Measurements from ENCODE around the gene ANKRD13B. TPM values are rescaled to one million over a fixed set of nuclear protein-coding genes. Genes with fewer than 3 reads are reported as not detected.
A peak's percentile ranks its signal among the peaks of the same experiment; 100 is the strongest.

Gene ANKRD13B
- total RNA-seq, 5 donors from 2014 or later (not counting 1 experiment from before 2014, with no cell fraction given): 1.7 to 6.4 (median 4.1) TPM

GRCh38 chr17:29562615-29563014, 30.3 kb upstream of the ANKRD13B start:
- peaks cover 17 to 55% (median 39%) of the 10 kb centered on the region in 3 donors for H3K4me1 Mint-ChIP-seq

GRCh38 chr17:29563816-29564215, 29.1 kb upstream of the ANKRD13B start:
- H3K36me3 Mint-ChIP-seq: peaks cover 5% of the 10 kb centered on the region
- Histone ChIP-seq H3K27me3 (replicated peaks in 1 of 2; ENCODE audit: control insufficient read depth in 2 of 2, extremely low read depth in 1 of 2, insufficient read depth in 2 of 2, low read length in 1 of 2) (no peaks in the 10 kb centered on the region), H3K9me3 (no peaks in the 10 kb centered on the region), H3K36me3 (ENCODE audit: control insufficient read depth in 2 of 2, extremely low read depth in 1 of 2, insufficient read depth in 1 of 2, low read length in 1 of 2) (peaks cover 0 to 17% of the 10 kb centered on the region in 2 donors), H3K27ac (ENCODE audit: low read length) (peak overlapping the region; percentile 32), H3K4me1 (ENCODE audit: control insufficient read depth in 1 of 2, extremely low read depth in 1 of 2, insufficient read depth in 2 of 2, low read length in 2 of 2) (peaks cover 8 to 60% of the 10 kb centered on the region in 2 experiments), H3K4me3 (ENCODE audit: control insufficient read depth in 1 of 2, extremely low read depth in 1 of 2, low read length in 1 of 2) (no peak overlapping the region)
- ATAC-seq (replicated peaks in 1 of 4) (no peak), DNase-seq (no peak)
- peak overlapping the region; percentile 73 to 77 for H3K27ac Mint-ChIP-seq
- ChIA-PET POLR2A (interaction anchor here in 1 of 2 donors (0.6 kb wide), 1 partner anchor 55 kb away, joined by 5 read pairs; no protein-coding TSS in a partner anchor), CTCF (interaction anchor here in 1 of 2 donors (0.6 kb wide), 1 partner anchor 61 kb away, joined by 3 read pairs; no protein-coding TSS in a partner anchor)
- no CpG with 5 or more reads among the region's 3 CpGs for WGBS (ENCODE audit: insufficient coverage)
- peak overlapping the region in 2 of 3 donors; percentile 9 to 49 for H3K4me3 Mint-ChIP-seq
- H3K4me1 Mint-ChIP-seq: peaks cover 18 to 51% (median 36%) of the 10 kb centered on the region in 3 donors
- H3K9me3 Mint-ChIP-seq: no peaks in the 10 kb centered on the region
- no peaks in the 10 kb centered on the region for H3K27me3 Mint-ChIP-seq

More at GRCh38 chr17:29562615-29563014, 30.3 kb upstream of the ANKRD13B start:
- no peaks in the 10 kb centered on the region for H3K27me3 Mint-ChIP-seq
- WGBS (ENCODE audit: insufficient coverage): 92% methylated on average over 17 of the region's 18 CpGs
- H3K9me3 Mint-ChIP-seq: no peaks in the 10 kb centered on the region
- H3K4me3 Mint-ChIP-seq: no peak overlapping the region
- peak overlapping the region; percentile 62 to 79 for H3K27ac Mint-ChIP-seq
- ATAC-seq (replicated peaks in 1 of 4): no peak
- CTCF ChIA-PET: interaction anchor here in 1 of 2 donors (0.6 kb wide), 1 partner anchor 8 kb away, joined by 3 read pairs; no protein-coding TSS in a partner anchor
- no peak for DNase-seq
- Histone ChIP-seq H3K27ac (ENCODE audit: low read length) (no peak overlapping the region), H3K4me1 (ENCODE audit: control insufficient read depth in 1 of 2, extremely low read depth in 1 of 2, insufficient read depth in 2 of 2, low read length in 2 of 2) (peaks cover 6 to 52% of the 10 kb centered on the region in 2 experiments), H3K36me3 (ENCODE audit: control insufficient read depth in 2 of 2, extremely low read depth in 1 of 2, insufficient read depth in 1 of 2, low read length in 1 of 2) (peaks cover 0 to 17% of the 10 kb centered on the region in 2 donors), H3K4me3 (ENCODE audit: control insufficient read depth in 1 of 2, extremely low read depth in 1 of 2, low read length in 1 of 2) (no peak overlapping the region), H3K27me3 (replicated peaks in 1 of 2; ENCODE audit: control insufficient read depth in 2 of 2, extremely low read depth in 1 of 2, insufficient read depth in 2 of 2, low read length in 1 of 2) (no peaks in the 10 kb centered on the region), H3K9me3 (no peaks in the 10 kb centered on the region)
- POLR2A ChIA-PET: no interaction called here
- peaks cover 5% of the 10 kb centered on the region for H3K36me3 Mint-ChIP-seq

- peaks cover 0 to 17% of the 10 kb centered on the region in 2 donors for H3K36me3 ChIP-seq (ENCODE audit: control insufficient read depth in 2 of 2, extremely low read depth in 1 of 2, insufficient read depth in 1 of 2, low read length in 1 of 2)
- Mint-ChIP-seq H3K4me1 (peaks cover 26 to 53% (median 44%) of the 10 kb centered on the region in 3 donors), H3K27me3 (no peaks in the 10 kb centered on the region), H3K4me3 (peak overlapping the region; percentile 87 to 94 (median 88)), H3K9me3 (no peaks in the 10 kb centered on the region), H3K36me3 (peaks cover 5% of the 10 kb centered on the region), H3K27ac (peak overlapping the region; percentile 91 to 93)
- POLR2A ChIA-PET: interaction anchor here (0.5 to 0.6 kb wide), 2 partner anchors 73 to 87 kb away, joined by 3 read pairs; no protein-coding TSS in a partner anchor
- H3K4me1 ChIP-seq (ENCODE audit: control insufficient read depth in 1 of 2, extremely low read depth in 1 of 2, insufficient read depth in 2 of 2, low read length in 2 of 2): peaks cover 13 to 69% of the 10 kb centered on the region in 2 experiments
- peak overlapping the region; percentile 63 to 65 for H3K4me3 ChIP-seq (ENCODE audit: control insufficient read depth in 1 of 2, extremely low read depth in 1 of 2, low read length in 1 of 2)
- WGBS (ENCODE audit: insufficient coverage): 10% methylated on average over 54 of the region's 55 CpGs
- no peaks in the 10 kb centered on the region for H3K9me3 ChIP-seq
- no peaks in the 10 kb centered on the region for H3K27me3 ChIP-seq (replicated peaks in 1 of 2; ENCODE audit: control insufficient read depth in 2 of 2, extremely low read depth in 1 of 2, insufficient read depth in 2 of 2, low read length in 1 of 2)
- CTCF ChIA-PET: interaction anchor here (0.6 to 1.2 kb wide), 2 partner anchors 30 to 47 kb away, joined by 3 to 5 read pairs; no protein-coding TSS in a partner anchor
- DNase-seq (peak in 22 of 35 experiments; percentile 27 to 73 (median 47)), ATAC-seq (replicated peaks in 1 of 4) (peak; percentile 10 to 33 (median 20))
- H3K27ac ChIP-seq (ENCODE audit: low read length): peak overlapping the region; percentile 43
These were observed 27.1 kb upstream of the ANKRD13B start for GRCh38 chr17:29565643-29566472.

GRCh38 chr17:29566473-29567303, 26.2 kb upstream of the ANKRD13B start, which contains the start of gene ABHD15:
ABHD15 (minus strand) TSS chr17:29567037; CDS start chr17:29566966, 71 bp downstream.
- Histone ChIP-seq H3K27ac (ENCODE audit: low read length) (peak within 1 kb of the TSS; percentile 72), H3K4me3 (ENCODE audit: control insufficient read depth in 1 of 2, extremely low read depth in 1 of 2, low read length in 1 of 2) (peak within 1 kb of the TSS; percentile 75 to 81), H3K9me3 (no peaks in the 10 kb centered on the region), H3K27me3 (replicated peaks in 1 of 2; ENCODE audit: control insufficient read depth in 2 of 2, extremely low read depth in 1 of 2, insufficient read depth in 2 of 2, low read length in 1 of 2) (no peaks in the 10 kb centered on the region), H3K4me1 (ENCODE audit: control insufficient read depth in 1 of 2, extremely low read depth in 1 of 2, insufficient read depth in 2 of 2, low read length in 2 of 2) (peaks cover 13 to 67% of the 10 kb centered on the region in 2 experiments), H3K36me3 (ENCODE audit: control insufficient read depth in 2 of 2, extremely low read depth in 1 of 2, insufficient read depth in 1 of 2, low read length in 1 of 2) (peaks cover 0 to 14% of the 10 kb centered on the region in 2 donors)
- WGBS (ENCODE audit: insufficient coverage): under 1% methylated on average over 93 of the region's 94 CpGs
- ChIA-PET CTCF (interaction anchor here in 1 of 2 donors (1.2 to 1.8 kb wide), 3 partner anchors 47 to 364 kb away, joined by 3 to 6 read pairs (median 6); partner anchors contain the start of gene SSH2), POLR2A (interaction anchor here in 1 of 2 donors (0.5 kb wide), 1 partner anchor 88 kb away, joined by 3 read pairs; no protein-coding TSS in a partner anchor)
- DNase-seq: peak in 17 of 35 experiments; percentile 27 to 76 (median 44)
- no peaks in the 10 kb centered on the region for H3K9me3 Mint-ChIP-seq
- H3K36me3 Mint-ChIP-seq: peaks cover 5% of the 10 kb centered on the region
- peak within 1 kb of the TSS; percentile 88 to 94 (median 94) for H3K4me3 Mint-ChIP-seq
- H3K27ac Mint-ChIP-seq: peak within 1 kb of the TSS; percentile 95 to 96
- peaks cover 28 to 52% (median 45%) of the 10 kb centered on the region in 3 donors for H3K4me1 Mint-ChIP-seq
- H3K27me3 Mint-ChIP-seq: no peaks in the 10 kb centered on the region
- peak; percentile 30 to 38 (median 34) for ATAC-seq (replicated peaks in 1 of 4)

GRCh38 chr17:29567304-29567553, 25.7 kb upstream of the ANKRD13B start:
- ATAC-seq (replicated peaks in 1 of 4) (peak; percentile 2 to 5 (median 4)), DNase-seq (peak in 1 of 35 experiments; percentile 41)
- Mint-ChIP-seq H3K4me1 (peaks cover 24 to 47% (median 40%) of the 10 kb centered on the region in 3 donors), H3K9me3 (no peaks in the 10 kb centered on the region), H3K4me3 (peak overlapping the region; percentile 88 to 94 (median 94)), H3K27ac (peak overlapping the region; percentile 55 to 61), H3K36me3 (no peaks in the 10 kb centered on the region), H3K27me3 (no peaks in the 10 kb centered on the region)
- ChIA-PET POLR2A (no interaction called here), CTCF (interaction anchor here (0.5 to 1.8 kb wide), 4 partner anchors 50 to 379 kb away, joined by 3 to 6 read pairs (median 5); partner anchors contain the start of gene SSH2 (in 1 of the 2))
- peak overlapping the region; percentile 75 to 81 for H3K4me3 ChIP-seq (ENCODE audit: control insufficient read depth in 1 of 2, extremely low read depth in 1 of 2, low read length in 1 of 2)
- WGBS (ENCODE audit: insufficient coverage): under 1% methylated on average over 27 of the region's 27 CpGs
- H3K9me3 ChIP-seq: no peaks in the 10 kb centered on the region
- H3K27ac ChIP-seq (ENCODE audit: low read length): peak overlapping the region; percentile 72
- peaks cover 0 to 10% of the 10 kb centered on the region in 2 donors for H3K36me3 ChIP-seq (ENCODE audit: control insufficient read depth in 2 of 2, extremely low read depth in 1 of 2, insufficient read depth in 1 of 2, low read length in 1 of 2)
- peaks cover 13 to 64% of the 10 kb centered on the region in 2 experiments for H3K4me1 ChIP-seq (ENCODE audit: control insufficient read depth in 1 of 2, extremely low read depth in 1 of 2, insufficient read depth in 2 of 2, low read length in 2 of 2)
- H3K27me3 ChIP-seq (replicated peaks in 1 of 2; ENCODE audit: control insufficient read depth in 2 of 2, extremely low read depth in 1 of 2, insufficient read depth in 2 of 2, low read length in 1 of 2): no peaks in the 10 kb centered on the region
